A673 (cell line): ENCODE data around the gene DRD4. TPM values are rescaled to one million over a fixed set of nuclear protein-coding genes. Genes with fewer than 3 reads are reported as not detected.

ENCODE experiments used
- BruUV-seq: library from RNA; stranded (reverse); fragments of 400-500 nt; replicated peaks from 2 replicates; lab custom pipeline; 2021; lab: Mats Ljungman, UMichigan
- CTCF ChIA-PET: fragments of 300-600 bp; sonication (Branson Sonifier 250); formaldehyde crosslinking; loops from one replicate; lab custom pipeline; 2022; ENCODE audit warnings: antibody characterized with exemption; lab: Charles Lee
- POLR2A ChIA-PET: fragments of 300-600 bp; sonication (Branson Sonifier 250); formaldehyde crosslinking; loops from one replicate; lab custom pipeline; 2022; ENCODE audit warnings: antibody characterized with exemption; ENCODE audit not compliant: low non-redundant PET; lab: Charles Lee
- DNase-seq: peaks from one replicate; pipeline ENCODE4 v3.0.0-alpha.2; 2015; ENCODE audit warnings: low spot score
- H3K27ac ChIP-seq: fragments of 200-600 bp; sonication (generic); 2 replicates; pipeline ENCODE4 v1.5.1; 2016; ENCODE audit warnings: mixed run types, low read depth, mild to moderate bottlenecking, mixed read lengths, antibody characterized with exemption, low read length; ENCODE audit not compliant: poor library complexity, severe bottlenecking
- H3K27me3 ChIP-seq: fragments of 200-600 bp; sonication (generic); replicated peaks from 2 replicates; pipeline ENCODE4 v1.6.1; 2017; ENCODE audit warnings: mixed run types, low read depth, mild to moderate bottlenecking, mixed read lengths, antibody characterized with exemption, low read length; ENCODE audit not compliant: insufficient read depth, poor library complexity
- H3K36me3 ChIP-seq: fragments of 200-600 bp; sonication (generic); 2 replicates; pipeline ENCODE4 v1.6.1; 2016; ENCODE audit warnings: mixed run types, mild to moderate bottlenecking, mixed read lengths, antibody characterized with exemption, low read length; ENCODE audit not compliant: insufficient read depth, poor library complexity, severe bottlenecking
- H3K4me1 ChIP-seq: fragments of 200-600 bp; sonication (generic); 2 replicates; pipeline ENCODE4 v1.6.1; 2017; ENCODE audit warnings: mixed run types, mild to moderate bottlenecking, mixed read lengths, antibody characterized with exemption, low read length; ENCODE audit not compliant: insufficient read depth, poor library complexity, severe bottlenecking
- H3K4me3 ChIP-seq: fragments of 200-600 bp; sonication (generic); 2 replicates; pipeline ENCODE4 v1.5.1; 2016; ENCODE audit warnings: low read depth, mixed run types, mild to moderate bottlenecking, mixed read lengths, low read length; ENCODE audit not compliant: poor library complexity, severe bottlenecking
- H3K9me3 ChIP-seq: fragments of 200-600 bp; sonication (generic); 2 replicates; pipeline ENCODE4 v1.6.1; 2016; ENCODE audit warnings: mixed run types, low read depth, mild to moderate bottlenecking, mixed read lengths, antibody characterized with exemption, low read length; ENCODE audit not compliant: poor library complexity, severe bottlenecking
- CTCF ChIP-seq: fragments of 300-800, 200-600 bp; sonication (generic); conservative IDR thresholded peaks from 2 replicates; pipeline ENCODE4 v1.5.1; 2017; ENCODE audit warnings: low read depth, mild to moderate bottlenecking, antibody characterized with exemption, low read length, moderate library complexity, mixed read lengths
- EZH2 ChIP-seq: fragments of 200-600 bp; sonication (generic); IDR thresholded peaks from 2 replicates; pipeline ENCODE4 v1.6.1; 2017; ENCODE audit warnings: borderline replicate concordance, low read depth, mild to moderate bottlenecking, mixed read lengths, antibody characterized with exemption, low read length; ENCODE audit not compliant: poor library complexity, severe bottlenecking
- intact Hi-C: fragments of 100-400 bp; cut with micrococcal nuclease; formaldehyde crosslinking; loops from one replicate; pipeline ENCODE4 v1.10.0; 2022; ENCODE audit not compliant: unreplicated experiment
- total RNA-seq: library from RNA; stranded (reverse); gene quantifications from 2 replicates; pipeline ENCODE4 v1.2.3, GENCODE V29; 2021

The DRD4 gene
- total RNA-seq, 1 experiment from 2014 or later = 3.0 TPM

- no TSS peak for BruUV-seq
- H3K27me3 ChIP-seq = no peaks in the 10 kb centered on the region
- H3K4me1 ChIP-seq = no peaks in the 10 kb centered on the region
- H3K36me3 ChIP-seq = peaks cover 28% of the 10 kb centered on the region
- POLR2A ChIA-PET = no interaction called here
- DNase-seq = peak; percentile 63
- CTCF ChIA-PET = interaction anchor here (0.5 to 0.6 kb wide), 2 partner anchors 111 to 120 kb away, joined by 3 read pairs; no protein-coding TSS in a partner anchor
- intact Hi-C loops = no loop called here
- H3K4me3 ChIP-seq = no peak overlapping the region
- no peaks in the 10 kb centered on the region for H3K9me3 ChIP-seq
- H3K27ac ChIP-seq = no peak overlapping the region
- TF ChIP-seq CTCF (no peak), EZH2 (no peak)
Observed at GRCh38 chr11:613369-613968, 23.6 kb upstream of the DRD4 start.

DNA sequence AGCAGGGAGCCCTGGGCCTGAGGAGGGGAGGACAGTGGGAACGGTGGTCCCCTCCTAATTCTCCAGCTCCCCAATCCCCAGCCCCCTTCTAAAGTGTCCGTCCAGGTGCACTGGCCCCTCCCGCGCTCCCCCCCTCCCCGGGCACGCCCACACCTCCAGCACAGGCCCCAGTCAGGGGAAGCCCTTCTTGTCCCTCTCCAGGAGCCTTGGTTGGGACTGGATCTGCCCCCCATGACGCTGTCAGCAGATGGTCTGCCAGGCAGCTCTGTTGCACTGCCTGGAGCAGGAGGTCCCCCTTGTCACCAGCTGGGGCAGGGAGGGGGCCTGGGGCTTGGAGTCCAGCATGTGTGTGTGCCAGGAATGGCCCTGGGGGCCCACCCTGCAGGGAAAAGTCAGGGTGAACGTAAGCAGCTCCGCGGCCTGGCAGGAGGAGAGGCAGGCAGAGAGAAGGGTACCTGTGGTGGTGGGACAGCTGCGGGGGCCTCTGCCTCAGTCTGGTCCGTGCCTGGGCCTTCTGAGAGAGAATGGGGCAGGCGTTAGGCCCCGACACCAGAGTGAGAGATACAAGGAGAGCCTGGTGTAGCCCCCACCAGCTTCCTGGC lies 22.9 kb upstream of the DRD4 start:
- intact Hi-C loops = no loop called here

More for the DNA sequence above, 22.9 kb upstream of the DRD4 start:
- H3K4me3 ChIP-seq = no peak overlapping the region
- no TSS peak for BruUV-seq
- CTCF ChIA-PET = no interaction called here
- no peaks in the 10 kb centered on the region for H3K4me1 ChIP-seq
- no peak overlapping the region for H3K27ac ChIP-seq
- DNase-seq = no peak
- no peaks in the 10 kb centered on the region for H3K9me3 ChIP-seq
- POLR2A ChIA-PET = no interaction called here
- H3K27me3 ChIP-seq = no peaks in the 10 kb centered on the region
- TF ChIP-seq EZH2 = no peak
- no peak for TF ChIP-seq CTCF
- peaks cover 27% of the 10 kb centered on the region for H3K36me3 ChIP-seq
